GM12878 (cell line): ENCODE data around the gene ZBTB14.

Experiments
- MTA3 ChIP-seq: IDR thresholded peaks from 2 replicates; pipeline ENCODE4 v1.6.1; 2012; ENCODE audit warnings: low read length, inconsistent platforms, borderline replicate concordance
- NBN ChIP-seq: fragments of 450-650 bp; IDR thresholded peaks from 2 replicates; pipeline ENCODE4 v1.6.1; 2016
- RBBP5 ChIP-seq: fragments of 200-600 bp; sonication (generic); conservative IDR thresholded peaks from 2 replicates; pipeline ENCODE4 v1.6.1; 2016
- ZZZ3 ChIP-seq: IDR thresholded peaks from 2 replicates; pipeline ENCODE4 v1.6.1; 2011; ENCODE audit warnings: low read depth; ENCODE audit not compliant: control insufficient read depth, insufficient read length
- TF ChIP-seq, protein P1 (sequence below), 3 experiments: IDR thresholded peaks in 2 of 3; conservative IDR thresholded peaks in 1 of 3; 2 replicates each; pipeline ENCODE4 v1.5.1; 2011; ENCODE audit warnings: low read depth in 3 of 3, low read length in 3 of 3, mild to moderate bottlenecking in 3 of 3, control low read depth in 2 of 3, moderate library complexity in 2 of 3, inconsistent platforms in 1 of 3, mixed read lengths in 1 of 3; ENCODE audit not compliant: control insufficient read depth in 2 of 3, insufficient read depth in 1 of 3; ENCODE audit errors: extremely low read depth in 1 of 3

GRCh38 chr18:5315838-5316237 is 20.3 kb upstream of the ZBTB14 start:
- TF ChIP-seq NBN (no peak), ZZZ3 (no peak), MTA3 (no peak), RBBP5 (no peak)
- TF ChIP-seq, protein P1, sequence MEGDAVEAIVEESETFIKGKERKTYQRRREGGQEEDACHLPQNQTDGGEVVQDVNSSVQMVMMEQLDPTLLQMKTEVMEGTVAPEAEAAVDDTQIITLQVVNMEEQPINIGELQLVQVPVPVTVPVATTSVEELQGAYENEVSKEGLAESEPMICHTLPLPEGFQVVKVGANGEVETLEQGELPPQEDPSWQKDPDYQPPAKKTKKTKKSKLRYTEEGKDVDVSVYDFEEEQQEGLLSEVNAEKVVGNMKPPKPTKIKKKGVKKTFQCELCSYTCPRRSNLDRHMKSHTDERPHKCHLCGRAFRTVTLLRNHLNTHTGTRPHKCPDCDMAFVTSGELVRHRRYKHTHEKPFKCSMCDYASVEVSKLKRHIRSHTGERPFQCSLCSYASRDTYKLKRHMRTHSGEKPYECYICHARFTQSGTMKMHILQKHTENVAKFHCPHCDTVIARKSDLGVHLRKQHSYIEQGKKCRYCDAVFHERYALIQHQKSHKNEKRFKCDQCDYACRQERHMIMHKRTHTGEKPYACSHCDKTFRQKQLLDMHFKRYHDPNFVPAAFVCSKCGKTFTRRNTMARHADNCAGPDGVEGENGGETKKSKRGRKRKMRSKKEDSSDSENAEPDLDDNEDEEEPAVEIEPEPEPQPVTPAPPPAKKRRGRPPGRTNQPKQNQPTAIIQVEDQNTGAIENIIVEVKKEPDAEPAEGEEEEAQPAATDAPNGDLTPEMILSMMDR (IDR thresholded peaks at IDR 0.05 in 2 of 3, conservative IDR thresholded peaks at IDR 0.05 in 1 of 3; ENCODE audit: control insufficient read depth in 2 of 3, extremely low read depth in 1 of 3, insufficient read depth in 1 of 3, low read depth in 3 of 3, low read length in 3 of 3): no peak
